SK-MEL-5 (cell line): ENCODE results near the gene SSRP1. TPM values are rescaled to one million over a fixed set of nuclear protein-coding genes. Genes with fewer than 3 reads are reported as not detected.
"Not testable (repeated sequence)": the region's sequence is repeated elsewhere in the genome, so short reads cannot be mapped to it uniquely, and the experiment has no call there.

Experiments used
- DNase-seq: peaks from one replicate; pipeline ENCODE4 v3.0.0-alpha.2; 2016; ENCODE audit warnings: low read depth, low spot score
- in situ Hi-C: cut with HindIII; loops from 2 replicates; pipeline ENCODE4 v1.10.0; 2016; ENCODE audit warnings: low sequenced_read_pairs, high pct_unique_total_duplicates, low pct_unique_long_range_greater_than_20kb
- total RNA-seq: library from RNA; depleted of rRNA; stranded (reverse); fragments of >200 nt; shearing (Covaris generic); gene quantifications from 2 replicates; pipeline ENCODE4 v1.2.3, GENCODE V29; 2014

SSRP1 gene
- total RNA-seq, 1 experiment from 2014 or later = 71.2 TPM

GRCh38 chr11:57309106-57310059 lies 26.3 kb downstream of the SSRP1 start:
- no peak for DNase-seq
- in situ Hi-C loops = no loop called here

DNA sequence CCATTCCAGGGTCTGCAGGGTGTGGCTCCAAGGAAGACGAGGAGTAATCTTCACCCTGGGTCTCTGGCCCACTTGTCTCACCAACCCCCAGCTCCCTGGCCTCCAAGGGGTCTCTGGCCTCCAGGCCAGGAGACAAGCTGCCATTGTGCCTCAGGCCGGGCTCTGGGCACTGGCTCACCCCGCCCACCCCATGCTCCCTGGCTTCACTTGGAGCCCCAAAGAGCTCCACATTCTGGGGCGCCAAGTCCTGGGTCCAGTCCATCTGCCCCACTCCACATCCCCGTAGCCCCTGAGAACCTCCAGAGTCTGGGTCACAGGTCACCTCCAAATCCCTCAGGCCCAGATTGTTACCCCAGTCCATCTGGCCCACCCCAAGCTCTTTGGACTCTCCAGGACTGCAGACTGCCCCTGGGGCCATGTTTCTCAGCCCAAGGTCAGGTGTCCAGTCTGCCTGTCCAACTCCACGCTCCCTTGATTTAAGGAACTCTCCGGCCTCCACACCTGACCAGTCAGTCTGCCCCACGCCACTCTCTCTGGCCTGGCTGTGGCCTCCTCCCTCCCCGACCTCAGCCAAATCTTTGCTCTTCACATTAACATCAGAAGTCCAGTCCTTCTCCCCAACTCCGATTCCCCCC lies 27.1 kb downstream of the SSRP1 start:
- in situ Hi-C loops = no loop called here
- no peak for DNase-seq

DNA sequence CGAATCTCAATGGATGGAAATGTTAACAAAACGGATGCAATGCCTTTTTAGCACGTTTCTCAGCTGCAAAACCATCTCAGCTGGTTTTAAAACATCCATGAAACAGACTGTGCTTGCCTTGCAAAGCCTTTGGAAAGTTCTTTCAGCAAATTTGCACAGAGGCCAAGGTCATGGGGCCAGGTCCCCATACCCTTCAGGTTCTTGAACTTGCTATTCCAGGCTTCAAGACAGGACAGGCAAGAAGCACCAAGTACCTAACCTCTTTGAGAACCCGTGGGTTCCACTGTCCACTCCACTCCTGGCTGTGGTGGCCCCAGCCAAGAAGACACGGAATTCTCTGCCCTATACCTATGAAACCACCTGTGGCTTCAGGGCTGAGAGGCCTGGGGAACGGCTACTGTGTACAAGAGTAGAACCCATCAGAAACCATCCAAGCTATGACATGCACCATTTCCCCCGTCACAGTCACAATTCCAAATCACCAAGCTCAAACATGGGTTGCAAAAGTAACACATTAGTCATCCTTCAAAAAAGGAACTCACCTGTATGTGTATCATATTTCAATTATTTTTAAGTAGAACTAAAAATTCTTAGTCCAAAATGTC lies 27.9 kb downstream of the SSRP1 start:
- DNase-seq = no peak
- in situ Hi-C loops = no loop called here

GRCh38 chr11:57306940-57307565 lies 28.6 kb downstream of the SSRP1 start:
- no peak for DNase-seq
- in situ Hi-C loops = no loop called here

- in situ Hi-C loops = no loop called here
- no peak for DNase-seq
Measured at GRCh38 chr11:57306161-57306876, 29.4 kb downstream of the SSRP1 start.

DNA sequence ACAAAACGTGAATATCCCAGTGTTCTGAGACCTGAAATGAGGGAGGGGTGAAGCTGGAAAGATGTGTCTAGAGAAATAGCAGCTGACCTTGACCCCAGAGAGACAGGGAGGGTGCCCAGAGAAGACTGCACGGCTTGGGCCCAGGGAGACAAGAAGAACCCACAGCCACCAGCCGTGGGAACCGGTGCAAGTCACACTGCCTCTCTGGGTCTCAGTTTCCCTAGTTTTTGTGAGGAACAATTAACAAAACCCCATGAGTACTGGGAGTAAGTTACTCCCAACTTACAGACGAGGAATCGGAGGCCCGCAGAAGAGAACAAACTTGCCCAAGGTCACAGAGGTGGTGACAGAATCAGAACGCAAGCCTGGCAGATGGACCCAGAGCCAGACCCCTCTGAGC lies 30.2 kb downstream of the SSRP1 start:
- in situ Hi-C loops = no loop called here

GRCh38 chr11:57303990-57304579 lies 31.6 kb downstream of the SSRP1 start:
- DNase-seq = no peak
- in situ Hi-C loops = no loop called here

More for the DNA sequence above, 30.2 kb downstream of the SSRP1 start:
- no peak for DNase-seq

- in situ Hi-C loops = no loop called here
- DNase-seq = no peak
Measured at GRCh38 chr11:57303280-57303989, 32.3 kb downstream of the SSRP1 start.

GRCh38 chr11:57302489-57302888 lies 33.2 kb downstream of the SSRP1 start:
- no peak for DNase-seq
- in situ Hi-C loops = no loop called here

DNA sequence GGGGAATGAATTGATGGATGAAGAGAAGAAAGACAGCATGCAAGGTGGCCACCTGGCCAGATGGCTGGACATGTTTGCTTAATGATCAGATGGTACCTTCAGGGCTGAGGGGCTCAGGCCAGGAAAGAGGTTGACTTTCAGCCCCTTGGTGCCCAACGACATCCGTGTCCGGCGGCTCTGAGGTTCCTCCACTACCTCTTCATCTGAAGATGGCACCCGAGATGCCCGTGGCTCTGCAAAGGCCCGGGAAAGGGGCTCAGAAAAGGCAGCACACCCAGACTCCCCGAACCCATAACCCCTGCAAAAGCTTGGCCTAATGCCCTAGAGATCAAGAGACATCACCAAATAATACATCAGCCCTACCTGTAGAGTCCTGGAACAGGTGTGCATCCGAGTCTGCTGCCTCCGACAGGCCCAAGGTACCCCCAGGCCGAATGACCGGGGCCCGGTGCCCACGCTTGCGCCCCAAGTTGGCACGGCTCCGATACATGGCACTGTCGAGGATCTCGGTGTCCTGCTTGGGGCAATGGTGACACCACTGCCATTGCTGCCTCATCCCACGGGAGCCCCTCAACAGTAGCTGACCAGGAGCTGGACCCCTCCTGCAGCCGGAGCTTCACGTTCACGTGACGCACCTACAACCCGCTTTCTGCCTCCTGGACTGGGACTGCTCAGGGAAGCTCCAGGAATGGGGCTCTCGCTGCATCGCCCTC lies 33.8 kb downstream of the SSRP1 start:
- no peak for DNase-seq
- in situ Hi-C loops = no loop called here

DNA sequence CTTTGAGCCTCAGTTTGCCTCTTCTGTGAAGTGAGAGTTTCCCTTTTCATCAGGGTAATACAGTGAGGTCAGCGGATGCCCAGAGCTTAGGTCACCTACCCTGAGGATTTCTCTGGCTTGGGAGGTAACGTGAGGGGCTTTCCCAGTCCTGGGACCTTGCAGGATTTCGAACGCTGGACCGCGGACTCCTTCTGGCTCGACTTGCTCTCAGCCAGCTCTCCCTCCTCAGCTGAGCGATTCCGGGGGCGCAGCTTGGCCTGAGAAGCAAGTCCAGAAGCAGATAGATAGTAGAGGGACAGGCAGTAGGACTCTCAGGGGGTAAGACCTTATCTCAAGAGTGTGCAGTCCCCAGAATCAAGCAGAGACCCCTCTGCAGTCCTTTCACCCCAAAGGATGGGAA lies 34.9 kb downstream of the SSRP1 start:
- in situ Hi-C loops = no loop called here
- DNase-seq = no peak

DNA sequence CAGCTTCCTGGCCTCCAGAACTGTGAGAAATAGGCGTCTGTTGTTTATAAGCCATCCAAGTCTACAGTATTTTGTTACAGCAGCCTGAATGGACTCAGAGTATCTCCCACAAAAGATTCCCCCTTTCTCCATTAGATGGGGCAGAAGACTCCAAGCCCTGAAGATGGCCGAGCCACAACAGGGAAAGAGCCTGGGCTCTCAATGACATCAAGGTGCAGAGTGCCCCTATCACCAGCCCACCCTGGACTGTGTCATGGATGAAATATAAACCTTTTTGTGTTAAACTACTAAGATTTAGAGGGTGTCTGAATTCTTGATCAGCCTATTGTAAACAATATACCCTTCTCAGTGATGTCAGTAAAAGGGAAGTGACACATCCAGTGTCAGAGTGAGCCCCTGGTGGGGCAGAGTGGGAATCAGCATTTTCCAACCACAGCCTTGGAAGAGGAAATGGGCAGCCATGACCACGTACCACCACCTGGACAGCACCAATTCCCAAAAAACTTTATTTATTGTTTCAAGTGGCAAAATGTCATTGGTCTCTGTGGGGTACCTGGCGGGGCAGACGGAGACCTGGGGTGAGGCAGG lies 36.4 kb downstream of the SSRP1 start:
- DNase-seq = no peak
- in situ Hi-C loops = no loop called here

- in situ Hi-C loops = no loop called here
- DNase-seq = no peak
Measured at GRCh38 chr11:57297221-57297620, 38.5 kb downstream of the SSRP1 start.

- DNase-seq, in situ Hi-C loops: not testable (repeated sequence)
Measured at GRCh38 chr11:57296205-57296604, 39.5 kb downstream of the SSRP1 start.

GRCh38 chr11:57294225-57295131 lies 41.2 kb downstream of the SSRP1 start:
- DNase-seq = no peak
- in situ Hi-C loops = no loop called here
